ENCODE measurements around the gene DHRS9. TPM values are rescaled to one million over a fixed set of nuclear protein-coding genes. Genes with fewer than 3 reads are reported as not detected.

DHRS9 gene
- total RNA-seq, 1 donor from 2014 or later = 0.82 TPM

- FAIRE-seq (no peak), DNase-seq (ENCODE audit: low spot score in 2 of 2) (no peak)
Measured at GRCh38 chr2:169091761-169092519, 22.6 kb downstream of the DHRS9 start.

- FAIRE-seq = no peak
- DNase-seq (ENCODE audit: low spot score in 2 of 2) = no peak
Measured at GRCh38 chr2:169093535-169093934, 24.2 kb downstream of the DHRS9 start.

- DNase-seq (ENCODE audit: low spot score in 2 of 2) = no peak
Measured at GRCh38 chr2:169094676-169095075, 25.3 kb downstream of the DHRS9 start.

GRCh38 chr2:169095621-169096105 lies 26.3 kb downstream of the DHRS9 start:
- no peak for FAIRE-seq
- no peak for DNase-seq (ENCODE audit: low spot score in 2 of 2)

More at GRCh38 chr2:169094676-169095075, 25.3 kb downstream of the DHRS9 start:
- no peak for FAIRE-seq

- FAIRE-seq = no peak
- DNase-seq (ENCODE audit: low spot score in 2 of 2) = no peak
Measured at GRCh38 chr2:169104848-169105247, 35.5 kb downstream of the DHRS9 start.

- DNase-seq (ENCODE audit: low spot score in 2 of 2) (no peak), FAIRE-seq (no peak)
Measured at GRCh38 chr2:169105476-169105875, 36.1 kb downstream of the DHRS9 start.

GRCh38 chr2:169106134-169106533 lies 36.8 kb downstream of the DHRS9 start:
- FAIRE-seq (no peak), DNase-seq (ENCODE audit: low spot score in 2 of 2) (no peak)

- FAIRE-seq (no peak), DNase-seq (ENCODE audit: low spot score in 2 of 2) (no peak)
Measured at GRCh38 chr2:169106563-169107545, 37.5 kb downstream of the DHRS9 start.

- DNase-seq (ENCODE audit: low spot score in 2 of 2) (no peak), FAIRE-seq (no peak)
Measured at GRCh38 chr2:169107645-169108044, 38.3 kb downstream of the DHRS9 start.

GRCh38 chr2:169108099-169108884 lies 38.9 kb downstream of the DHRS9 start:
- no peak for DNase-seq (ENCODE audit: low spot score in 2 of 2)
- FAIRE-seq = no peak

- DNase-seq (ENCODE audit: low spot score in 2 of 2) = peak; percentile 15 to 45
- FAIRE-seq = no peak
Measured at GRCh38 chr2:169109502-169110409, 40.4 kb downstream of the DHRS9 start.

- no peak for FAIRE-seq
- no peak for DNase-seq (ENCODE audit: low spot score in 2 of 2)
Measured at GRCh38 chr2:169110419-169110818, 41.1 kb downstream of the DHRS9 start.

GRCh38 chr2:169110916-169111315 lies 41.6 kb downstream of the DHRS9 start:
- no peak for DNase-seq (ENCODE audit: low spot score in 2 of 2)
- FAIRE-seq = no peak

GRCh38 chr2:169112841-169113240 lies 43.5 kb downstream of the DHRS9 start:
- FAIRE-seq (no peak), DNase-seq (ENCODE audit: low spot score in 2 of 2) (no peak)

- FAIRE-seq (no peak), DNase-seq (ENCODE audit: low spot score in 2 of 2) (no peak)
Measured at GRCh38 chr2:169114056-169114455, 44.7 kb downstream of the DHRS9 start.

GRCh38 chr2:169116327-169116726 lies 47.0 kb downstream of the DHRS9 start:
- FAIRE-seq (no peak), DNase-seq (ENCODE audit: low spot score in 2 of 2) (no peak)

- no peak for DNase-seq (ENCODE audit: low spot score in 2 of 2)
- FAIRE-seq = no peak
Measured at GRCh38 chr2:169116993-169117392, 47.6 kb downstream of the DHRS9 start.

GRCh38 chr2:169118060-169118459 lies 48.7 kb downstream of the DHRS9 start:
- no peak for DNase-seq (ENCODE audit: low spot score in 2 of 2)
- no peak for FAIRE-seq

GRCh38 chr2:169119123-169119760 lies 49.9 kb downstream of the DHRS9 start:
- FAIRE-seq = no peak
- no peak for DNase-seq (ENCODE audit: low spot score in 2 of 2)

Data from frontal cortex (tissue), 4 donors.